Aorta (tissue), 5 donors: ENCODE data around the gene MFSD2B. TPM values are rescaled to one million over a fixed set of nuclear protein-coding genes. Genes with fewer than 3 reads are reported as not detected.
"Not testable (repeated sequence)": the region's sequence is repeated elsewhere in the genome, so short reads cannot be mapped to it uniquely, and the experiment has no call there.

Source experiments
- ATAC-seq: fragments of 200-7000 bp; cut with Tn5 transposase; one replicate; pipeline ENCODE4 v1.9.1; 2022; ENCODE audit warnings: moderate library complexity; ENCODE audit not compliant: low FRiP score
- DNase-seq, 2 donors: peaks; one replicate each; pipeline ENCODE4 v3.0.0-alpha.2; 2020
- H3K27ac ChIP-seq, 2 donors: one replicate each; pipeline ENCODE4 v1.5.1; 2013; ENCODE audit warnings: low read length in 2 of 2, mild to moderate bottlenecking in 2 of 2, moderate library complexity in 2 of 2, control low read depth in 1 of 2, inconsistent platforms in 1 of 2, low read depth in 1 of 2
- H3K27me3 ChIP-seq, 2 donors: one replicate each; pipeline ENCODE4 v1.6.1; 2013; ENCODE audit warnings: control low read depth in 1 of 2, low read length in 1 of 2, mild to moderate bottlenecking in 1 of 2, moderate library complexity in 1 of 2; ENCODE audit not compliant: insufficient read depth in 2 of 2, control insufficient read depth in 1 of 2
- H3K36me3 ChIP-seq, 2 donors: one replicate each; pipeline ENCODE4 v1.6.1; 2013; ENCODE audit warnings: control low read depth in 1 of 2, low read length in 1 of 2, mild to moderate bottlenecking in 1 of 2; ENCODE audit not compliant: insufficient read depth in 2 of 2, control insufficient read depth in 1 of 2
- H3K4me1 ChIP-seq, 2 donors: one replicate each; pipeline ENCODE4 v1.6.1; 2013; ENCODE audit warnings: low read length in 2 of 2, control low read depth in 1 of 2, mild to moderate bottlenecking in 1 of 2, moderate library complexity in 1 of 2; ENCODE audit not compliant: insufficient read depth in 2 of 2, control insufficient read depth in 1 of 2
- H3K4me3 ChIP-seq, 2 donors: one replicate each; pipeline ENCODE4 v1.5.1; 2013; ENCODE audit warnings: low read length in 2 of 2, control low read depth in 1 of 2, mild to moderate bottlenecking in 1 of 2
- H3K9me3 ChIP-seq: one replicate; pipeline ENCODE4 v1.6.1; 2013; ENCODE audit warnings: mild to moderate bottlenecking, low read length; ENCODE audit not compliant: control insufficient read depth
- whole genome bisulfite sequencing, 2 donors: extraction: QIAGEN DNeasy Blood & Tissue Kit; methylation state at CpG; one replicate each; pipeline ENCODE4 v1.1.7; 2013; 5-methylcytosine and 5-hydroxymethylcytosine counted together
- intact Hi-C, 2 donors: fragments of 100-400 bp; cut with DNase I; formaldehyde crosslinking; loops; one replicate each; pipeline versions ENCODE4 v1.14.2 to v1.15.0; 2022
- polyA plus RNA-seq, 2 donors: library from polyadenylated mRNA; stranded (reverse); fragments of 200-250 nt; gene quantifications; one replicate each; pipeline ENCODE4 v1.2.3, GENCODE V29; 2013
- total RNA-seq, 2 donors: library from RNA; stranded (reverse); fragmentation: NEBNext Ultra II Directional; extraction: Animal tissue kit (Norgen Biotek cat#: 25700); gene quantifications; one replicate each; pipeline ENCODE4 v1.2.1, GENCODE V29; 2021
- donor health status: healthy with polysubstance abuse.
- donor health status: Bipolar disorder and iron deficiency.
- donor health status: DM: no; HTN: no; CAD: no.
- donor health status: DM: no; HTN: no; CAD: no.
- donor health status: DM: yes; HTN: yes; CAD: no.

Gene MFSD2B
- total and polyA plus RNA-seq, 4 donors = 0.05 to 0.42 (median 0.33) TPM; not detected in 1

- no peaks in the 10 kb centered on the region for H3K4me1 ChIP-seq
- no peaks in the 10 kb centered on the region for H3K9me3 ChIP-seq
- DNase-seq = no peak
- no peaks in the 10 kb centered on the region for H3K27me3 ChIP-seq
- H3K36me3 ChIP-seq = no peaks in the 10 kb centered on the region
- ATAC-seq = no peak
- no peak overlapping the region for H3K27ac ChIP-seq
- intact Hi-C loops = no loop called here
- 77 to 85% methylated on average over 13 of the region's 13 CpGs for WGBS, 2 donors
- no peak overlapping the region for H3K4me3 ChIP-seq
These were observed 1.1 kb upstream of the MFSD2B start for GRCh38 chr2:24008672-24009366.

DNA sequence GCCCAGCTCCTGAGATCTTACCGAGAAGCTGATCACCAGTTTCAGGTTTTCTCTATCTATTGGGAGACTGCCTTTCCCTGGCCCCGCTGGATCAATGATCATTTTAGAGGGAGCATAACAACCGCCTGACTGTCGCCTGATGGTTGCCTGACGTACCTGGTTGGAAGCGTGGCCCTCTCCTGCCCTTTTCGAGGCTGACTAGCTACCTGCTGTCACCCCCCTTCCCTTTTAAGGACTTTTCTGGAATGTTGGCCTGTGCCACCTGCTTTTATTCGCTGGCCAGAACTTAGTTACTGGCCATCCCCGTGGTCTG is 562 bp upstream of the MFSD2B start:
- H3K4me1 ChIP-seq = no peaks in the 10 kb centered on the region
- no peak overlapping the region for H3K4me3 ChIP-seq

GRCh38 chr2:24010477-24011249 is 778 bp downstream of the MFSD2B start:
- WGBS, 2 donors = 61 to 64% methylated on average over 32 to 37 of the region's 37 CpGs
- intact Hi-C loops = no loop called here
- ATAC-seq (peak; percentile 19), DNase-seq (peak in 1 of 2 donors; percentile 45)
- no peaks in the 10 kb centered on the region for H3K4me1 ChIP-seq
- no peaks in the 10 kb centered on the region for H3K27me3 ChIP-seq
- H3K4me3 ChIP-seq = no peak overlapping the region
- H3K9me3 ChIP-seq = no peaks in the 10 kb centered on the region
- H3K36me3 ChIP-seq = no peaks in the 10 kb centered on the region
- no peak overlapping the region for H3K27ac ChIP-seq

More for the DNA sequence above, 562 bp upstream of the MFSD2B start:
- no peak for ATAC-seq
- no peak overlapping the region for H3K27ac ChIP-seq
- H3K9me3 ChIP-seq = no peaks in the 10 kb centered on the region
- no peak for DNase-seq
- H3K27me3 ChIP-seq = no peaks in the 10 kb centered on the region
- intact Hi-C loops = no loop called here
- no peaks in the 10 kb centered on the region for H3K36me3 ChIP-seq
- 69 to 71% methylated on average over 9 of the region's 9 CpGs for WGBS, 2 donors

- Histone ChIP-seq H3K9me3 (no peaks in the 10 kb centered on the region), H3K4me3 (no peak overlapping the region), H3K27ac (no peak overlapping the region), H3K4me1 (no peaks in the 10 kb centered on the region), H3K36me3 (no peaks in the 10 kb centered on the region), H3K27me3 (no peaks in the 10 kb centered on the region)
- intact Hi-C loops = no loop called here
- DNase-seq (no peak), ATAC-seq (no peak)
- 83 to 90% methylated on average over 7 of the region's 7 CpGs for WGBS, 2 donors
These were observed 1.6 kb downstream of the MFSD2B start for GRCh38 chr2:24011250-24012104.

- intact Hi-C loops = no loop called here
- no peaks in the 10 kb centered on the region for H3K36me3 ChIP-seq
- H3K4me3 ChIP-seq = no peak overlapping the region
- H3K27ac ChIP-seq = no peak overlapping the region
- H3K9me3 ChIP-seq = no peaks in the 10 kb centered on the region
- ATAC-seq (no peak), DNase-seq (no peak)
- H3K4me1 ChIP-seq = no peaks in the 10 kb centered on the region
- 80 to 85% methylated on average over 9 of the region's 9 CpGs for WGBS, 2 donors
- no peaks in the 10 kb centered on the region for H3K27me3 ChIP-seq
These were observed 2.8 kb downstream of the MFSD2B start for GRCh38 chr2:24012521-24013188.

- H3K36me3 ChIP-seq, intact Hi-C loops, DNase-seq, H3K4me1 ChIP-seq, H3K27ac ChIP-seq, H3K4me3 ChIP-seq, ATAC-seq, H3K9me3 ChIP-seq, H3K27me3 ChIP-seq: not testable (repeated sequence)
- WGBS, 2 donors = 90 to 94% methylated on average over 6 of the region's 6 CpGs
These were observed 5.0 kb downstream of the MFSD2B start for GRCh38 chr2:24014902-24015301.

DNA sequence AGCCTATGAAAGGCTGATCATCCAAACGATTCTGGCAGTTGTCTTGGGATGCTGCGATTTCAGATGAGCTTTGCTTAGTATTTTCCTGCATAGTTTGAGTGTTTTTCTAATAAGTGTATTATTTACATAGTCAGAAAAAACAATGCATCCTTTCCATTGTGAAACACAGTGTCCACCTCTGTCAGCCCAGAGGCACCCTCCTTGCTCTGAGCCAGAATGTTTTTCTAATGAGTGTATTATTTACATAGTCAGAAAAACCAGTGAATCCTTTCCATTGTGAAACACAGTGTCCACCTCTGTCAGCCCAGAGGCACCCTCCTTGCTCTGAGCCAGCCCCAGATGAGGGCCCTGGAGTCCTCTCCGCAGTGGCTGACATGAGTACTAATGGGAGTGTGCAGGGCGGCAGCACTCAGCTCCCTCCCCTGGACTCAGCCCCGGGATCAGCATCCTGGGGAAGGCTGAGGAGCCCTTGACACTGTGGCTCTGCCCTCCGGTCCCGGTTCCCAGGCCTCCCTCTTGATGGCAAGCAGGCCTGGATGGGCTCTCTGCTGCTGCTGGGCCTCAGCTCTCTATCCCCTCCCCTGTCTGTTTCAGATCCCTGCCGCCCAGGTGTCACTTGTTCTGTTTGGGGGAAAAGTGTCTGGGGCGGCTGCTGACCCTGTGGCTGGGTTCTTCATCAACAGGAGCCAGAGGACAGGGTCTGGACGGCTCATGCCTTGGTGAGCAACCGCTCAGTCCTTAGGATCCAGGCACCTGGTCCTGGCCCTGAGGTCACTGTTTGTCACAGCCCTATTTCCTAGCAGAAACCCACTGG is 5.9 kb downstream of the MFSD2B start:
- Histone ChIP-seq H3K4me3 (no peak overlapping the region), H3K27ac (no peak overlapping the region), H3K27me3 (no peaks in the 10 kb centered on the region), H3K36me3 (no peaks in the 10 kb centered on the region), H3K4me1 (no peaks in the 10 kb centered on the region), H3K9me3 (no peaks in the 10 kb centered on the region)
- 70 to 77% methylated on average over 11 of the region's 11 CpGs for WGBS, 2 donors
- ATAC-seq = no peak
- intact Hi-C loops = no loop called here
- no peak for DNase-seq

GRCh38 chr2:24016376-24016761 is 6.5 kb downstream of the MFSD2B start:
- Histone ChIP-seq H3K27ac (no peak overlapping the region), H3K27me3 (no peaks in the 10 kb centered on the region), H3K4me3 (no peak overlapping the region), H3K36me3 (no peaks in the 10 kb centered on the region), H3K4me1 (no peaks in the 10 kb centered on the region), H3K9me3 (no peaks in the 10 kb centered on the region)
- 82 to 87% methylated on average over 8 to 9 of the region's 9 CpGs for WGBS, 2 donors
- intact Hi-C loops = no loop called here
- ATAC-seq (no peak), DNase-seq (peak in 1 of 2 donors; percentile 55)
